Measurements from ENCODE around the gene CCNDBP1. TPM values are rescaled to one million over a fixed set of nuclear protein-coding genes. Genes with fewer than 3 reads are reported as not detected.
"Not testable (repeated sequence)": the region's sequence is repeated elsewhere in the genome, so short reads cannot be mapped to it uniquely, and the experiment has no call there.

The CCNDBP1 gene
- total RNA-seq, 1 donor from 2014 or later, result 22.4 TPM

- FAIRE-seq (no peak), DNase-seq (ENCODE audit: low spot score in 2 of 2) (no peak)
Measured at GRCh38 chr15:43213466-43213865, 28.3 kb downstream of the CCNDBP1 start.

DNA sequence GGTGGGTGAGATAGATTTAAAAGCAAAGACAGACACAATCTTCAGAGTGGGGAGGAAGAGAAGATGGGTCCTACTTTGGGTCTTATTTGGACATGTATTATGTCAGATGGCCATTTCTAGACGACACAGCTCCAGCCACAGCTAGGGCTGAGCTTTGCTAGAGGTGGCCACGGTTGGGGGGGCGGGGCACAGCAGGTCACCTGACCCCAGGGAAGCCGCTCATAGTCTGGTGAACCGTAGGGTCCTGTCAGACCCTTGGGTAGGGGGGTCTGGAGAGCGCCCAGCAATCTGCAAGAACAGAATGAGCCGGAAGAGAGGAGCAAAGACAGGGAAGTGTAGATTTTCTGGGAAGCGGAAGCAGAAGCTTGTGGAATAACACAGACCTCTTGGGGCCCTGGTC lies 29.0 kb downstream of the CCNDBP1 start:
- DNase-seq (ENCODE audit: low spot score in 2 of 2) (no peak), FAIRE-seq (no peak)

DNA sequence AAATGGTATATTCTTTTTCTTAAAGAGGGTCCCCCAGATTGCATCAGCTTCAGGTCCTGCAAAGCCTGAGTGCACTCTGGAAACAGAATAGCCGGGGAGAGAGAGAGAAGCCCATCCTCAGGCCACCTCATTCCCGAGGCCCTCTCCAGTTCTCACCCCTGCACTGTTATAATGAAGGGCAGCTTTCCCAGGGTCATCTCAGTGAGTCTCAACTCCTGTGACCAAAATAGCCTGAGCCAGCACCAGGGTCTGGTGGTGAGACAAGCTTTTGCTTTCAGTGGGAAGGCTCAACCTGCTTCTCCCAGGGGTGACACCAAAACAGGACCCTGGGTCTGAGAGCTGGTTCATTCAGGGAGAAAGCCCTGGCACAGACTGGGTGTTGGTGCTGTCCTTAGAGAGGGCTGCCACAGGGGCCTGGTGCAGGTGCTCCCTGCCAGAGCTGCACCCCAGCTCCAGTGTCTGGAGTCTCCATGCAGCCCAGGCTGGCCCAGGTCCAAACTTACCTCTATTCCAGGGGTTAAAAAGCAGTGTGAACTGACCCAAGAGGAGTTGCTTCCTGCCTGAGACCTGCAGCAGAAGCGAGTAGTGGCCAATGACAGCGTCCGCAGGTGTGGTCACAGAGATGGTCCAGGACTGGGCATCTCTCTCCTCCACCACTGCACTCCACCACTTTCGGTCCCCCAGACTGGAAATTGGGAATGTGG lies 29.5 kb downstream of the CCNDBP1 start:
- DNase-seq (ENCODE audit: low spot score in 2 of 2), result no peak
- FAIRE-seq, result no peak

GRCh38 chr15:43215961-43216360 lies 30.8 kb downstream of the CCNDBP1 start:
- FAIRE-seq (no peak), DNase-seq (ENCODE audit: low spot score in 2 of 2) (no peak)

DNA sequence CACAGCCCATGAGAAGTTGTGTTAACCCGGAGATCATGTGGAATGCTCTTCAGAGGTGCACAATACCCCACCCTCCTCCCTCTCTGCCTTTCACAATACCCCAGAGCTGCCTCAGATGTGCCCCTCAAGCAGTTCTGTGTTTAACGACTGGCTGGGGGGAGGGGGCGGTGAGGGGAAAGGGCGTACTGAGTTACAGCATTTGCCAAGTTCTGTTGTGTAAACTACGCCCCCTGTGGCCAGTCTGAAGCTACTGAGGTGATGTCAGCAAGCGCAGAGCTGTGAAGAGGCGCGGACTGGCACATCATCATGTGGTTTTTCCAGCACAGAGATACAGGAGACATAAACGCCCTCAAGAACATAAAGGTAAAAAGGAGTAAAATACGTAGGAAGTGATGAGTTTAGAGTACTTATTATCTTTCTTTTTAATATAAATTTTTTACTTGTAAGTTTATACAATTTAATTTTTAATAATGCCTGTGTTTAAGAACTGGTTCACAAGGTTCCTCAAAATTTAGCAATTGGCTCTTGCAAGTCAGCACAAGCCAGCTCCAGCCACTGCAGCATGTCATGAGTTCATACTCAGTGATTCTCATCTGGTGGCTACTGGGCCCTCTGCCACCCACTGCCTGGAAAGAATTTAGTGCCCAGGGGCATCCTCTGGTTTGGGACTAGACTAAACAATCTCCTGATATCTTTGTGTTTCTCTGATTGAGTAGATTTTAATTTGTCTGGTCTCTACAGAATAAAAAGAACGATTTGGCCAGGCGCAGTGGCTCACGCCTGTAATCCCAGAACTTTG lies 33.9 kb downstream of the CCNDBP1 start:
- FAIRE-seq (no peak), DNase-seq (ENCODE audit: low spot score in 2 of 2) (no peak)

DNA sequence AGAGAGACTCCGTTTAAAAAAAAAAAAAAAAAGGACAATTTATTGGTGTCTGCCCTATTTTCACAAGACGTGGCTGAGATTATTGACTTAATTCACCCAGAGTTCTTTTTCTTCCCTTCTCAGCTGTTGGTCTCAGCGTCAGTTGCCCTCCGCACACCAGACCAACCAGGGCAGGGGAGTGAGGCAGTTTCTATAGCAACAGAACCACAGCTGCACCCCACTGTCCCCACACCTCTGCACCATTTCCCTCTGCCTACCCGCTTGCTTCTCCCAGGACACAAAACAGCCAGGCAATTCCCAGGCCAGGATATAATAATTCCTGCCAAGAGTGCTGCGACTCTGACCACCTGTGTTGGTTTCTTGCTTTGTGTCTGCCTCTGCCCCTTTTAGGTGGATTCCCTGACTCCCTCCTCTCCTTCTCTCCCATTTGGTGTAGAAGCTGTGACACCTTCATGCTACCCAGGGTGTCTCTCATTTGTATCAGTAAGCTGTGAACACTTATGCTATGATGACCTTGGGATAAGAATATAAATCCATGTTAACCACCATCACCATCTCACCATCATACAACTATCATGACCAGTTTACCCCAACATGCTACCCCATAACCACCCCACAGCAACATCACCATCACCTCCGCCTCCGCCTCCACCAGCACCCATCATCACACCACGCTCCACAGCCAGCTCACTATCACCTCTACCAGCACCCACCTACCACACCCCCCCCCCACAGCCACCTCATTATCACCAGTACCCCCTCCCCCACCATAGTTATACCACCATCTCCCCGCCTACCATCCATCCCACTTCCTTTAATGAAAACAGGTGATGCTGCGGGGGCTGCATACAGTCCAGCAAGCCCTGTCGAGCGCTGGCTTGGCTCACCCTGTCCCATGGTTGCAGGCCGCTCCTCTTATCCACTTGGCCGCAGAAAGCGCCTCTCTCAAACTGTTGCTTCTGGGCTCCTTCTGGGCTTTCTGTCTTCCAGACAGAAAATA lies 35.0 kb downstream of the CCNDBP1 start:
- DNase-seq (ENCODE audit: low spot score in 2 of 2) (no peak), FAIRE-seq (no peak)

GRCh38 chr15:43220991-43221403 lies 35.8 kb downstream of the CCNDBP1 start, which contains the start of gene EPB42:
Gene EPB42 (minus strand): TSS chr15:43221018. CDS start chr15:43220825, 193 bp downstream.
- no peak for FAIRE-seq
- no peak for DNase-seq (ENCODE audit: low spot score in 2 of 2)

DNA sequence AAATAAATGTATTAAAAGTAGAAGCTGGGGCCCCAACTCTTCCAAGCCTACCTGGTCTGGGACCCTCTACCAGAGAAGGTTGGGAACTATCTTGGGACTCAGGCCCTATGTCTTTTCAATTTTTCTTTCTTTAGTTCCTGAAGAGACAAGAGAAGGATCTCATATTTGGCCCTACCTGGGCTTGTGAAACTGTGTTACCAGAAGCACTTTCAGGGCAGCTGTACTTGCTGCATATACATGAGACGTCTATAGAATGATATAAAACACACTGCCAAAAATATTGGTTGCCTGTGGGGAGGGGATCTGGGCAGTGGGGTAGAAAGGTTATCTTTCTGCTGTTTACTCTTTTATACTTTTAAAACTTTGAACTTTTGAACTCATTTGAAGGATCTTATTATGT lies 36.2 kb downstream of the CCNDBP1 start:
- FAIRE-seq, result no peak
- DNase-seq (ENCODE audit: low spot score in 2 of 2), result no peak

DNA sequence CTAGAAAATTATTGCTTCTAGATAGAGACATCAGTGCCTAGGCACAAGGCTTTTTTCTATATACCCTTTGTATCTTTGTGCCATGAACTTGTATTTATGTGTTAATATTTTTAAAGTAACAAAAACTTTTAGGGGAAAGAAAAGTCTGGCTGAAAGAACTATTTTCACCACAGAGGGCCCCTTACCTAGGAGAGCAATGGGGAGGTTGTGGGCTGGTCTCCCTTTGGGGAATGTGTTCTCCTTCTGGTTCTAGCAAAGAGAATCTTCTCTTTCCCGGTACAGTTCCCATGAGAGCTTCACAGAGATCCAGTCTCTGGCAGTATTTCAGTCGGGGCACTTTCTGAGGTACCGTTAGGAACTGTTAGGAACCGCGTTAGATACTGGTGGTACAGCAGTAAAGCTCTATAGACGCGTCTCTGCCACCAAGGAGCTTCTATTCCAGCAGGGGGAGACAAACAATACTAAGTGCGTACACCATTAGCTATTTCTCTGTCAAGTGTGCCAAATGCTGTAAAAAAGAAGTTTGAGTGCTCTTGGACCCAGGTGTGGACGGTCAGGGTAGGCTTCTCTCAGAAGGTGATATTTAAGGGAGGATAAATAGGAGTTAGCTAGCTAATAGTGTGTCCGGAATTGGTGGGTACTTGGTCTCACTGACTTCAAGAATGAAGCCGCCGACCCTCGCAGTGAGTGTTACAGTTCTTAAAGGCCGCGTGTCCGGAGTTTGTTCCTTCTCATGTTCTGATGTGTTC lies 40.2 kb downstream of the CCNDBP1 start:
- DNase-seq (ENCODE audit: low spot score in 2 of 2), result peak; percentile 50 to 64
- no peak for FAIRE-seq

- not testable (repeated sequence) for FAIRE-seq; DNase-seq (ENCODE audit: low spot score in 2 of 2)
Measured at GRCh38 chr15:43225950-43226255, 40.7 kb downstream of the CCNDBP1 start.

- DNase-seq (ENCODE audit: low spot score in 2 of 2) (no peak), FAIRE-seq (no peak)
Measured at GRCh38 chr15:43226436-43227305, 41.5 kb downstream of the CCNDBP1 start.

- FAIRE-seq (no peak), DNase-seq (ENCODE audit: low spot score in 2 of 2) (peak; percentile 49 to 60)
Measured at GRCh38 chr15:43229977-43230376, 44.8 kb downstream of the CCNDBP1 start.

DNA sequence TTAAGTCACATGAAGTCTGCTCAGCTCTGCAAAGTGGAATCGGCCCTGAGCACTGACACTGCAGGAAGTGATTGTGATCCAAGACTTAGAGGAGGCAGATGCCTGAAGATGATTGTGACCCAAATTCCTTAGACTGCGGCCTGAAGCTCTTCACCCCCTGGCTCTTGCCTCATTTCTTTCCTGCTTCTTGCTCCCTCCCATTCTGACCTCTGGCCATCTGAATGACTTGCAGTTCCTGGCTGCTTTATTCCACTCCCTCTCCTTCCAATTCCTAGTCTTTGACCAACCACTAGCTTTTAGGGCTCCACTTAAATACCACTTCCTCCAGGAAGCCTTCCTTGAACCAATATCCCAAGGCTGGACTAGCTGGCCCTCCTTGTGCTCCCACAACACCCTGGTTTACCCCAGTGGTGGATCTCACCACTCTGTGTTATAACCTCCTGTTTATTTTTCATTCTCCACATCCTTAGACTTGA lies 45.5 kb downstream of the CCNDBP1 start:
- FAIRE-seq (no peak), DNase-seq (ENCODE audit: low spot score in 2 of 2) (no peak)

DNA sequence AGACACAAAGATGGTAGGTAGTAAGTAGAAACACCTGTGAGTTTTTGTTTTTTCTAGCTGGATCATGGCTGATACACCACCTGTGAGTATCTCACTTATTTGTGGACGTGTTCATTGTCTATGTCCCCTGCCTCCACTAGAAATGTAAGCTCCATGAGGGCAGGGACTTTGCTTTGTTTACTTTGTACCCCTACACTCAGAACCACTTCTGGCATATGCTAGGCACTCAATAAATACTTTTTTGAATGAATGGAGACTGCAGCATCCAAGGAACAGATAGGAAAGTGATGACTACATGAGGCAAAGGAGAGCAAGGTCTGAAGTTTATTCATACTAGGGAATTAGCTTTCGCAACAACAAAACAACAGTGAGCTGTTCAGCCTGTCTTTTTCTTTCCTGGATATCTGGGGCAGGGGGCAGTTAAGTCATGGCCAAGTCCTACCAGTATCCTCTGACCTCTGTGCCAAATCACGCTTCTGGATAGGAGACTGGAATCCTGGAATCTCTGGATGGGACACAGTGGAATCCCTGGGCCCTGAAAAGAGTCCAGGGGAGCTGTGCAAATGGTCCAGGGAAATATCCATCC lies 47.2 kb downstream of the CCNDBP1 start:
- FAIRE-seq (no peak), DNase-seq (ENCODE audit: low spot score in 2 of 2) (no peak)

- FAIRE-seq (no peak), DNase-seq (ENCODE audit: low spot score in 2 of 2) (no peak)
Measured at GRCh38 chr15:43235536-43235935, 50.3 kb downstream of the CCNDBP1 start.

- FAIRE-seq (no peak), DNase-seq (ENCODE audit: low spot score in 2 of 2) (no peak)
Measured at GRCh38 chr15:43237842-43238470, 52.8 kb downstream of the CCNDBP1 start.

DNA sequence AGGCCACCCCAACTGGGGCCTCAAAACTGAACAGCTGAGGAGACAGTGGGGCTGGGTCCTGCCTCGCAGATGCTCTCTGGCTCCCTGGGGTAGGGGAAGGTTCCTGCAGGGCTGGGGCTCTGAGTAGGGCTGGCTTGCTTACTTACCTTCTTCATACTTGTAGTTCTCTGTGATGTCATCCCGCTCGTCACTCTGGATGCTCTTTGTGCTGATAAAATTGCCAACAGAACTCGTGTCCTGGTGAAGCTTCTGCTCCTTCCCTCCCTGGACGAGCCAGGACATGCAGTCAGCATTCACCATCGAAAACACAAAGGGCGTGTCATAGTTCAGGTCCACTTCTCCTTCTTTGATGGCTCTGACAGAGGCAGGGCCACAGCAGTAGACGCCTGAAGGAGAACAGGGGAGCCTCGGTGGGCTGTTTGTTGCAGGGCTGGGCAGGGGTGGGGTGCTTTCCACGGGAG lies 53.5 kb downstream of the CCNDBP1 start:
- DNase-seq (ENCODE audit: low spot score in 2 of 2), result no peak
- no peak for FAIRE-seq

Measured in frontal cortex (tissue), 4 donors.